ENCODE measurements around the gene TMEM125.

Gene TMEM125

GRCh38 chr1:43307458-43308158 is 37.8 kb downstream of the TMEM125 start:
- no peak for DNase-seq (ENCODE audit: extremely low spot score)
- ChIA-PET POLR2A (no interaction called here), CTCF (interaction anchor here (1.4 to 1.7 kb wide), 2 partner anchors 13 to 30 kb away, joined by 4 to 5 read pairs; no protein-coding TSS in a partner anchor)
- TF ChIP-seq CTCF (IDR thresholded peaks at IDR 0.05; ENCODE audit: control extremely low read depth, extremely low read depth, low read depth, missing control alignments) = no peak

- TF ChIP-seq CTCF (IDR thresholded peaks at IDR 0.05; ENCODE audit: control extremely low read depth, extremely low read depth, low read depth, missing control alignments) = no peak
- no peak for DNase-seq (ENCODE audit: extremely low spot score)
- ChIA-PET CTCF (interaction anchor here (1.3 to 1.7 kb wide), 2 partner anchors 12 to 82 kb away, joined by 3 to 5 read pairs; no protein-coding TSS in a partner anchor), POLR2A (no interaction called here)
Observed at GRCh38 chr1:43308635-43309404, 39.0 kb downstream of the TMEM125 start.

- ChIA-PET CTCF (interaction anchor here (1.3 to 1.7 kb wide), 2 partner anchors 11 to 82 kb away, joined by 3 to 5 read pairs; no protein-coding TSS in a partner anchor), POLR2A (no interaction called here)
- DNase-seq (ENCODE audit: extremely low spot score) = no peak
- TF ChIP-seq CTCF (IDR thresholded peaks at IDR 0.05; ENCODE audit: control extremely low read depth, extremely low read depth, low read depth, missing control alignments) = no peak
Observed at GRCh38 chr1:43309405-43310025, 39.7 kb downstream of the TMEM125 start.

- no peak for DNase-seq (ENCODE audit: extremely low spot score)
- ChIA-PET CTCF (no interaction called here), POLR2A (no interaction called here)
- no peak for TF ChIP-seq CTCF (IDR thresholded peaks at IDR 0.05; ENCODE audit: control extremely low read depth, extremely low read depth, low read depth, missing control alignments)
Observed at GRCh38 chr1:43311521-43311920, 41.7 kb downstream of the TMEM125 start.

- ChIA-PET POLR2A (no interaction called here), CTCF (no interaction called here)
- no peak for TF ChIP-seq CTCF (IDR thresholded peaks at IDR 0.05; ENCODE audit: control extremely low read depth, extremely low read depth, low read depth, missing control alignments)
- no peak for DNase-seq (ENCODE audit: extremely low spot score)
Observed at GRCh38 chr1:43312212-43312623, 42.4 kb downstream of the TMEM125 start.

- no peak for DNase-seq (ENCODE audit: extremely low spot score)
- CTCF ChIA-PET = no interaction called here
- TF ChIP-seq CTCF (IDR thresholded peaks at IDR 0.05; ENCODE audit: control extremely low read depth, extremely low read depth, low read depth, missing control alignments) = no peak
- POLR2A ChIA-PET = no interaction called here
Observed at GRCh38 chr1:43312663-43313515, 43.1 kb downstream of the TMEM125 start.
